H1 (cell line): ENCODE measurements around the gene LCA5L. TPM values are rescaled to one million over a fixed set of nuclear protein-coding genes. Genes with fewer than 3 reads are reported as not detected.

Experiments used
- CTCF ChIA-PET: fragments of 300-600 bp; sonication (Branson Sonifier 250); formaldehyde crosslinking; loops from one replicate; lab custom pipeline; 2021; ENCODE audit not compliant: partially characterized antibody; lab: Charles Lee
- POLR2A ChIA-PET: fragments of 300-600 bp; sonication (Branson Sonifier 250); formaldehyde crosslinking; loops from one replicate; lab custom pipeline; 2021; ENCODE audit warnings: inconsistent platforms; ENCODE audit not compliant: partially characterized antibody; lab: Charles Lee
- DNase-seq, 2 experiments: peaks; one replicate each; pipeline versions ENCODE4 v3.0.0 to v3.0.0-alpha.2; 2010 to 2022; ENCODE audit warnings: low spot score in 2 of 2, low read depth in 1 of 2, mixed read lengths in 1 of 2
- FAIRE-seq: peaks from 2 replicates; lab custom pipeline; 2011; peaks lifted over from hg19 to GRCh38; lab: Jason Lieb, UNC
- H2AFZ ChIP-seq: 2 replicates; pipeline ENCODE4 v1.8.1; 2012; ENCODE audit warnings: low read length, inconsistent platforms
- H2AK5ac ChIP-seq: 2 replicates; pipeline ENCODE4 v1.6.1; 2013; ENCODE audit warnings: low read depth, low read length
- H2BK120ac ChIP-seq: replicated peaks from 2 replicates; pipeline ENCODE3; 2013; ENCODE audit warnings: low read depth, low read length, inconsistent platforms
- H2BK12ac ChIP-seq: 2 replicates; pipeline ENCODE4 v1.6.1; 2013; ENCODE audit warnings: low read depth, low read length
- H2BK15ac ChIP-seq: 2 replicates; pipeline ENCODE4 v1.6.1; 2013; ENCODE audit warnings: low read length
- H2BK20ac ChIP-seq: 2 replicates; pipeline ENCODE4 v1.6.1; 2013; ENCODE audit warnings: low read length
- H2BK5ac ChIP-seq: 2 replicates; pipeline ENCODE4 v1.6.1; 2013; ENCODE audit warnings: low read depth, low read length
- H3K14ac ChIP-seq: 2 replicates; pipeline ENCODE4 v1.6.1; 2013; ENCODE audit warnings: inconsistent platforms; ENCODE audit not compliant: insufficient read length
- H3K18ac ChIP-seq: 2 replicates; pipeline ENCODE4 v1.6.1; 2013; ENCODE audit warnings: low read length; ENCODE audit errors: extremely low read depth
- H3K23ac ChIP-seq: 2 replicates; pipeline ENCODE4 v1.6.1; 2013; ENCODE audit warnings: inconsistent platforms; ENCODE audit not compliant: insufficient read length
- H3K23me2 ChIP-seq: 2 replicates; pipeline ENCODE4 v1.6.1; 2013; ENCODE audit warnings: low read depth, low read length
- H3K27ac ChIP-seq: 2 replicates; pipeline ENCODE4 v1.6.1; 2011; ENCODE audit warnings: low read depth, low read length, inconsistent platforms
- H3K27me3 ChIP-seq, 4 experiments: replicated peaks in 1 of 4; 1 replicate in 1 of 4; 2 replicates in 3 of 4; pipeline versions ENCODE4 v1.6.1 to v1.8.1; 2011 to 2013; ENCODE audit warnings: low read length in 3 of 4, mild to moderate bottlenecking in 3 of 4, inconsistent platforms in 2 of 4, mixed read lengths in 2 of 4, moderate library complexity in 1 of 4; ENCODE audit not compliant: control insufficient read depth in 3 of 4, insufficient read depth in 3 of 4; ENCODE audit errors: extremely low read depth in 1 of 4
- H3K36me3 ChIP-seq, 4 experiments: 2 replicates each; pipeline versions ENCODE4 v1.6.1 to v1.8.1; 2011 to 2013; ENCODE audit warnings: mild to moderate bottlenecking in 4 of 4, low read length in 3 of 4, moderate library complexity in 2 of 4, control low read depth in 1 of 4, inconsistent platforms in 1 of 4; ENCODE audit not compliant: insufficient read depth in 4 of 4, control insufficient read depth in 2 of 4
- H3K4ac ChIP-seq: replicated peaks from 2 replicates; pipeline ENCODE3; 2013; ENCODE audit warnings: low read length, low read depth, mixed read lengths, inconsistent platforms; ENCODE audit not compliant: insufficient read length
- H3K4me1 ChIP-seq, 4 experiments: replicated peaks in 1 of 4; 1 replicate in 1 of 4; 2 replicates in 3 of 4; pipeline versions ENCODE4 v1.6.1 to v1.8.1; 2011 to 2013; ENCODE audit warnings: low read length in 3 of 4, inconsistent platforms in 2 of 4, mixed read lengths in 1 of 4; ENCODE audit not compliant: insufficient read depth in 4 of 4, control insufficient read depth in 3 of 4
- H3K4me2 ChIP-seq, 2 experiments: 2 replicates each; pipeline versions ENCODE4 v1.6.1 to v1.8.1; 2011 to 2013; ENCODE audit warnings: low read depth in 2 of 2, low read length in 2 of 2, control low read depth in 1 of 2, inconsistent platforms in 1 of 2, mild to moderate bottlenecking in 1 of 2; ENCODE audit not compliant: insufficient read depth in 1 of 2
- H3K4me3 ChIP-seq, 4 experiments: fragments of 200-600, 300-600 bp in 1 of 4; sonication (generic), shearing (Covaris generic), sonication (Bioruptor Twin) in 1 of 4; 2 replicates each; pipeline versions ENCODE4 v1.5.1 to v1.8.1; 2011 to 2016; ENCODE audit warnings: low read length in 4 of 4, low read depth in 3 of 4, control low read depth in 2 of 4, inconsistent platforms in 2 of 4, mild to moderate bottlenecking in 2 of 4, mixed read lengths in 1 of 4, moderate library complexity in 1 of 4; ENCODE audit not compliant: insufficient read depth in 2 of 4; ENCODE audit errors: extremely low read depth in 1 of 4
- H3K56ac ChIP-seq: replicated peaks from 2 replicates; pipeline ENCODE3; 2013; ENCODE audit warnings: low read depth, mild to moderate bottlenecking, mixed read lengths, low read length, inconsistent platforms; ENCODE audit not compliant: insufficient read length
- H3K79me1 ChIP-seq: 2 replicates; pipeline ENCODE4 v1.6.1; 2013; ENCODE audit warnings: low read depth, low read length, control low read depth
- H3K79me2 ChIP-seq, 2 experiments: 2 replicates each; pipeline versions ENCODE4 v1.6.1 to v1.8.1; 2012 to 2013; ENCODE audit warnings: low read length in 2 of 2, mild to moderate bottlenecking in 2 of 2, inconsistent platforms in 1 of 2; ENCODE audit not compliant: insufficient read depth in 2 of 2, control insufficient read depth in 1 of 2
- H3K9ac ChIP-seq, 4 experiments: replicated peaks in 1 of 4; 1 replicate in 1 of 4; 2 replicates in 3 of 4; pipeline versions ENCODE4 v1.6.1 to v1.8.1; 2011 to 2013; ENCODE audit warnings: low read depth in 3 of 4, low read length in 3 of 4, control low read depth in 2 of 4, mild to moderate bottlenecking in 2 of 4, moderate library complexity in 2 of 4, inconsistent platforms in 1 of 4; ENCODE audit errors: extremely low read depth in 1 of 4
- H3K9me3 ChIP-seq, 2 experiments: 2 replicates each; pipeline versions ENCODE4 v1.6.1 to v1.8.1; 2012 to 2013; ENCODE audit warnings: mild to moderate bottlenecking in 2 of 2, moderate library complexity in 2 of 2, control low read depth in 1 of 2, inconsistent platforms in 1 of 2, low read depth in 1 of 2, low read length in 1 of 2, mixed read lengths in 1 of 2; ENCODE audit not compliant: insufficient read depth in 2 of 2
- H4K20me1 ChIP-seq, 2 experiments: replicated peaks in 1 of 2; 2 replicates each; pipeline versions ENCODE3 to v1.8.1; 2011 to 2013; ENCODE audit warnings: inconsistent platforms in 2 of 2, low read length in 2 of 2, mild to moderate bottlenecking in 1 of 2; ENCODE audit not compliant: insufficient read depth in 2 of 2, control insufficient read depth in 1 of 2
- H4K5ac ChIP-seq: 2 replicates; pipeline ENCODE4 v1.6.1; 2013; ENCODE audit warnings: low read length, low read depth, mixed read lengths, inconsistent platforms; ENCODE audit not compliant: insufficient read length
- H4K8ac ChIP-seq: 2 replicates; pipeline ENCODE4 v1.8.0; 2013; ENCODE audit warnings: mild to moderate bottlenecking, moderate library complexity, low read length, inconsistent platforms; ENCODE audit not compliant: insufficient read depth; ENCODE audit errors: extremely low read depth
- H4K91ac ChIP-seq: replicated peaks from 2 replicates; pipeline ENCODE3; 2013; ENCODE audit warnings: low read length, mixed read lengths, inconsistent platforms; ENCODE audit not compliant: insufficient read length
- CBX8 ChIP-seq: fragments of 300-800, 300-1000 bp; sonication (generic); IDR thresholded peaks from 2 replicates; pipeline ENCODE4 v1.7.1; 2016; ENCODE audit warnings: low read depth, low read length, borderline replicate concordance
- EGR1 ChIP-seq: IDR thresholded peaks from 2 replicates; pipeline ENCODE4 v1.6.1; 2011; ENCODE audit warnings: low read depth, low read length, borderline replicate concordance
- EP300 ChIP-seq, 2 experiments: IDR thresholded peaks; 1 replicate in 1 of 2; 2 replicates in 1 of 2; pipeline ENCODE4 v1.6.1; 2011 to 2012; ENCODE audit warnings: low read depth in 2 of 2, low read length in 2 of 2, mild to moderate bottlenecking in 2 of 2, borderline replicate concordance in 1 of 2, inconsistent platforms in 1 of 2, moderate library complexity in 1 of 2
- RBBP5 ChIP-seq: IDR thresholded peaks from 2 replicates; pipeline ENCODE4 v1.7.1; 2012; ENCODE audit warnings: low read depth, mild to moderate bottlenecking, inconsistent platforms, low read length, moderate library complexity, borderline replicate concordance
- SAP30 ChIP-seq: fragments of 300-600 bp; sonication (generic); IDR thresholded peaks from 2 replicates; pipeline ENCODE4 v1.7.1; 2012; ENCODE audit warnings: low read length, moderate library complexity, mild to moderate bottlenecking, inconsistent platforms; ENCODE audit not compliant: insufficient read depth, insufficient replicate concordance
- SIN3A ChIP-seq, 2 experiments: IDR thresholded peaks in 1 of 2; conservative IDR thresholded peaks in 1 of 2; 2 replicates each; pipeline ENCODE4 v1.6.1; 2011 to 2012; ENCODE audit warnings: low read length in 2 of 2, improper control_type of control experiment in 1 of 2, low read depth in 1 of 2, mild to moderate bottlenecking in 1 of 2
- SUZ12 ChIP-seq: fragments of 200-600 bp; sonication (generic); IDR thresholded peaks from 2 replicates; pipeline ENCODE4 v1.6.1; 2012; ENCODE audit warnings: mild to moderate bottlenecking, inconsistent platforms, low read length, moderate library complexity, mixed read lengths
- TEAD4 ChIP-seq: IDR thresholded peaks from 2 replicates; pipeline ENCODE4 v1.6.1; 2012; ENCODE audit warnings: low read depth, low read length, inconsistent platforms, mixed read lengths
- WGBS, 2 experiments: shearing (Covaris generic) in 1 of 2; methylation state at CpG; one replicate each; pipeline versions ENCODE4 v1.1.6 to v1.1.7; 2013 to 2015; ENCODE audit warnings: low lambda C conversion rate in 2 of 2, mixed read lengths in 2 of 2, inconsistent platforms in 1 of 2, low coverage in 1 of 2, missing lambda C conversion rate in 1 of 2; ENCODE audit not compliant: insufficient replicate concordance in 2 of 2, insufficient coverage in 1 of 2, insufficient read length in 1 of 2; ENCODE audit errors: extremely low coverage in 1 of 2, missing lambda C conversion rate in 1 of 2; 5-methylcytosine and 5-hydroxymethylcytosine counted together
- polyA plus RNA-seq, 7 experiments: library from polyadenylated mRNA; depleted of rRNA in 3 of 7; stranded (reverse) in 5 of 7; unstranded in 2 of 7; fragments of >200 nt in 5 of 7; fragments of 200-250 nt in 2 of 7; gene quantifications; 1 replicate in 5 of 7; 2 replicates in 1 of 7; 4 replicates in 1 of 7; pipeline versions ENCODE4 v1.2.1 to v1.2.3, GENCODE V29; 2011 to 2013; ENCODE audit warnings: missing spikeins in 2 of 7, mixed read lengths in 2 of 7
- total RNA-seq: library from RNA; stranded (reverse); fragmentation: NEBNext Ultra II Directional; extraction: Animal tissue kit (Norgen Biotek cat#: 25700); gene quantifications from 2 replicates; pipeline ENCODE4 v1.2.1, GENCODE V29; 2021
- TF ChIP-seq, protein P1 (sequence below), 3 experiments: IDR thresholded peaks; 1 replicate in 2 of 3; 2 replicates in 1 of 3; pipeline versions ENCODE4 v1.5.1 to v1.6.1; 2011; ENCODE audit warnings: low read length in 3 of 3, mild to moderate bottlenecking in 3 of 3, inconsistent platforms in 2 of 3, low read depth in 1 of 3, moderate library complexity in 1 of 3; ENCODE audit not compliant: insufficient read depth in 1 of 3; ENCODE audit errors: control extremely low read depth in 1 of 3

LCA5L gene
- total and polyA plus RNA-seq, 2 of the 8 experiments (the other 6 are each of a cell fraction or from before 2014, with no cell fraction given): 0.11 to 0.84 TPM

DNA sequence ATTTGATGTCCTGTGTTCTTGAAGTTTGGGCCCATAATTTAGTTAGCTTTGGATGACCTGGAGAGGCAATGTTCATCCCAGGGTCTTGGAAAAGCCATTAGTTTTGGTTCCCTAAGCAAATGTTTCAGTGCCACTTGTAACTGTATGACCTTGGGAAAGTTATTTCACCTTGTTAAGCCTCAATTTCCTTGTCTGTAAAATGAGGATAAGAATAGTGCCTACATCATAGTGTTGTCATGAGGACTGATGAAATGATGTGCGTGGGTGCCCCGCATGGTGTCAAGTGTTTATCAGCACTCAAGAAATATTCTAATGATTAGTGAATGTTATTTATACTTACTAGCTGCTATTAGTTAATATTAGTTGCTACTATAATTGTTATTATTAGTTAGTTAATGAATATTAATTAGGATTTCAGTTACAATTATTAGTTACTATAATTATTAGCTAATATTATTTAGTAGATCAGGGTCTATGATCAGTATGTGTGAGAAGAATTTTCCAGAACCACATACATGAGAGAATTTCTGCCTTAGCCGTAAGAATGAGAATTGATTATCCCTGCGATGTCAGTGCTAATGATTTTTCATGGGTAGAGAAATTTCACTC is 8.1 kb upstream of the LCA5L start:
- WGBS, 2 experiments: 91% methylated on average over 4 of the region's 4 CpGs; no CpG with 5 or more reads in 1 of the 2 experiments
- H3K23me2 ChIP-seq: no peaks in the 10 kb centered on the region; the same call in 1 of the 2 replicates
- H2BK5ac ChIP-seq: no peak overlapping the region
- H2BK20ac ChIP-seq: no peak overlapping the region
- FAIRE-seq: no peak
- H3K4me1 ChIP-seq: peaks cover 0 to 5% (median 0%) of the 10 kb centered on the region in 4 experiments; a peak in 4 of 7 replicates
- H3K23ac ChIP-seq: no peak overlapping the region
- H4K8ac ChIP-seq: no peak overlapping the region
- H3K79me1 ChIP-seq: no peaks in the 10 kb centered on the region
- H3K4ac ChIP-seq: no peak overlapping the region
- ChIA-PET POLR2A (interaction anchor here (0.6 kb wide), 1 partner anchor 88 kb away, joined by 3 read pairs; no protein-coding TSS in a partner anchor), CTCF (interaction anchor here (1.0 to 1.3 kb wide), 2 partner anchors 12 to 24 kb away, joined by 3 to 4 read pairs; no protein-coding TSS in a partner anchor)
- H4K91ac ChIP-seq: no peak overlapping the region
- TF ChIP-seq RBBP5 (no peak), SIN3A (conservative IDR thresholded peaks at IDR 0.05 in 1 of 2, IDR thresholded peaks at IDR 0.05 in 1 of 2; ENCODE audit: low read depth in 1 of 2, low read length in 2 of 2) (no peak), EP300 (IDR thresholded peaks at IDR 0.05; ENCODE audit: borderline replicate concordance in 1 of 2, low read depth in 2 of 2, low read length in 2 of 2) (no peak), TEAD4 (no peak), CBX8 (no peak), SUZ12 (no peak), SAP30 (no peak), EGR1 (no peak)
- TF ChIP-seq, protein P1, sequence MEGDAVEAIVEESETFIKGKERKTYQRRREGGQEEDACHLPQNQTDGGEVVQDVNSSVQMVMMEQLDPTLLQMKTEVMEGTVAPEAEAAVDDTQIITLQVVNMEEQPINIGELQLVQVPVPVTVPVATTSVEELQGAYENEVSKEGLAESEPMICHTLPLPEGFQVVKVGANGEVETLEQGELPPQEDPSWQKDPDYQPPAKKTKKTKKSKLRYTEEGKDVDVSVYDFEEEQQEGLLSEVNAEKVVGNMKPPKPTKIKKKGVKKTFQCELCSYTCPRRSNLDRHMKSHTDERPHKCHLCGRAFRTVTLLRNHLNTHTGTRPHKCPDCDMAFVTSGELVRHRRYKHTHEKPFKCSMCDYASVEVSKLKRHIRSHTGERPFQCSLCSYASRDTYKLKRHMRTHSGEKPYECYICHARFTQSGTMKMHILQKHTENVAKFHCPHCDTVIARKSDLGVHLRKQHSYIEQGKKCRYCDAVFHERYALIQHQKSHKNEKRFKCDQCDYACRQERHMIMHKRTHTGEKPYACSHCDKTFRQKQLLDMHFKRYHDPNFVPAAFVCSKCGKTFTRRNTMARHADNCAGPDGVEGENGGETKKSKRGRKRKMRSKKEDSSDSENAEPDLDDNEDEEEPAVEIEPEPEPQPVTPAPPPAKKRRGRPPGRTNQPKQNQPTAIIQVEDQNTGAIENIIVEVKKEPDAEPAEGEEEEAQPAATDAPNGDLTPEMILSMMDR (IDR thresholded peaks at IDR 0.05; ENCODE audit: control extremely low read depth in 1 of 3, insufficient read depth in 1 of 3, low read depth in 1 of 3, low read length in 3 of 3): no peak
- H3K4me3 ChIP-seq: no peak overlapping the region
- H3K9ac ChIP-seq: no peak overlapping the region
- no peak overlapping the region for H2AK5ac ChIP-seq
- H2BK120ac ChIP-seq: no peak overlapping the region
- no peaks in the 10 kb centered on the region for H3K27me3 ChIP-seq
- H2BK15ac ChIP-seq: no peak overlapping the region
- H3K9me3 ChIP-seq: no peaks in the 10 kb centered on the region
- H2BK12ac ChIP-seq: no peak overlapping the region
- H3K79me2 ChIP-seq: no peaks in the 10 kb centered on the region
- no peak overlapping the region for H4K5ac ChIP-seq
- no peaks in the 10 kb centered on the region for H3K36me3 ChIP-seq
- H3K56ac ChIP-seq: no peak overlapping the region
- H3K27ac ChIP-seq: no peak overlapping the region
- no peaks in the 10 kb centered on the region for H4K20me1 ChIP-seq
- H3K4me2 ChIP-seq: no peak overlapping the region
- H3K18ac ChIP-seq: no peak overlapping the region
- no peak overlapping the region for H3K14ac ChIP-seq
- H2AFZ ChIP-seq: no peak overlapping the region
- no peak for DNase-seq
